Measurements from ENCODE around the gene UBC. TPM values are rescaled to one million over a fixed set of nuclear protein-coding genes. Genes with fewer than 3 reads are reported as not detected.

UBC gene
- polyA plus RNA-seq, 1 experiment = 1,376 TPM

DNA sequence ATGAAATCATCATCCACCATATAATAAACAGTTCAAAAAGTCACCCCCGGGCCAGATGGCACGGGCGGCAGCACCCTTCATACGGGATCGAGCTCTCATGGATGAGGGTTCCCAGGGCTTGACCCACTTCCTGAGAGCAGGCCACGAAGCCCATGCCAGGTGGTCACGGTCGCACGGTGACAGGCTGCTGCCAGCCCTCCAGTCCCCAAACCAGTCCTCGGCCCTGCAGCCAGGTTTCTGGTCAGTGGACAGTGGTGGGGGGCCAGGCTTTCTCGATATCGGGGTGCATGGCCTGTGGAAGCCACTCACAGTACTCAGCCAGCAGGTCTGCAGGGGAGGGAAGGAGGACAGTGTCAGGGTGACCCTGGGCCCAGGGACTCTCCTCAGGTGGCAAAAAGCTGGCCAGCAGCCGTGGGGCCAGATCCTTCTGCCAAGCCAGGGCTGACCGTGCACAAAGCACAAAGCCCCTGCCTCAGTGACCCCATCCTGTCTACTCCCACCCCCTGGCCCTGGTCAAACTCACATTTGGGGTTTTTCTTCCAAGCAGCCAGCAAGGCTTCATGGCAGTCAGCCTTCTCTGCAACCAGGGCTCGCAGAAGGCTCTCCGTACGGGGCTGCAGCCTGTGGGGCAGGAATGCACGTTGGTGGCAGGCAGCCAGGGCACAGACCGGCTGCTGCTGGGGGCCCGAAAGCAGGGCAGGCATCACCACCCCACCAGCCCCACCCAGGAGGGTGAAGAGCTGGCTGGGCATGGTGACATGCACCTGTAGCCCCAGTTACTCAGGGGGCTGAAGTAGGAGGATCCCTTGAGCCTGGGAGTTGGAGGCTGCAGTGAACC, 33.3 kb upstream of the UBC start:
- H3K4me3 ChIP-seq (ENCODE audit: low read depth, low read length) = no peak overlapping the region
- H3K27me3 ChIP-seq (ENCODE audit: control insufficient read depth, insufficient read depth, low read length) = no peaks in the 10 kb centered on the region
- ChIA-PET POLR2A (no interaction called here), CTCF (no interaction called here)
- H3K27ac ChIP-seq (ENCODE audit: low read depth, low read length) = no peak overlapping the region
- no peak for DNase-seq (ENCODE audit: low read depth, low spot score)
- TF ChIP-seq, protein P1, sequence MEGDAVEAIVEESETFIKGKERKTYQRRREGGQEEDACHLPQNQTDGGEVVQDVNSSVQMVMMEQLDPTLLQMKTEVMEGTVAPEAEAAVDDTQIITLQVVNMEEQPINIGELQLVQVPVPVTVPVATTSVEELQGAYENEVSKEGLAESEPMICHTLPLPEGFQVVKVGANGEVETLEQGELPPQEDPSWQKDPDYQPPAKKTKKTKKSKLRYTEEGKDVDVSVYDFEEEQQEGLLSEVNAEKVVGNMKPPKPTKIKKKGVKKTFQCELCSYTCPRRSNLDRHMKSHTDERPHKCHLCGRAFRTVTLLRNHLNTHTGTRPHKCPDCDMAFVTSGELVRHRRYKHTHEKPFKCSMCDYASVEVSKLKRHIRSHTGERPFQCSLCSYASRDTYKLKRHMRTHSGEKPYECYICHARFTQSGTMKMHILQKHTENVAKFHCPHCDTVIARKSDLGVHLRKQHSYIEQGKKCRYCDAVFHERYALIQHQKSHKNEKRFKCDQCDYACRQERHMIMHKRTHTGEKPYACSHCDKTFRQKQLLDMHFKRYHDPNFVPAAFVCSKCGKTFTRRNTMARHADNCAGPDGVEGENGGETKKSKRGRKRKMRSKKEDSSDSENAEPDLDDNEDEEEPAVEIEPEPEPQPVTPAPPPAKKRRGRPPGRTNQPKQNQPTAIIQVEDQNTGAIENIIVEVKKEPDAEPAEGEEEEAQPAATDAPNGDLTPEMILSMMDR (IDR thresholded peaks at IDR 0.05; ENCODE audit: low read depth, low read length) = no peak
- no peaks in the 10 kb centered on the region for H3K9me3 ChIP-seq (ENCODE audit: control insufficient read depth, insufficient read depth, low read length)

DNA sequence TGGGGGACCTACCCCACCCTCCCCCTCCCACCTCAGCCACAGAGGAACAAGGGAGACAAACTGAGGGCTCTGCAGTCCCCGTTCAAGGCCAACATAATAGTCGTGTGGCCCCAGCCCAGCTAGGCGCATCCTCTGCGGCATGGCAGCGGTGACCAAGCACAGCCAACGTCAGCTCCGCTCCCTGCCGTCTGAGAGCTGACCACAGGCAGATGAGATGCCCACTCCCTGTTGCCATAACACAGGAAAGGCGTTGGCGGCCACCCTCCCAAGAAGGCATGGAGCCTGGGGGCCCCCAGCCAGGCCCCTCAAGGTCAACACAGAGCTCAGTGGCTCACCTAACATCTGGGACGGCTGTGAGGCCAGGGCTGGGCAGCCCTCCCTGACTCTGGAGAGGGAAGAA, 32.6 kb upstream of the UBC start:
- no peak for DNase-seq (ENCODE audit: low read depth, low spot score)
- Histone ChIP-seq H3K9me3 (ENCODE audit: control insufficient read depth, insufficient read depth, low read length) (no peaks in the 10 kb centered on the region), H3K27me3 (ENCODE audit: control insufficient read depth, insufficient read depth, low read length) (no peaks in the 10 kb centered on the region), H3K4me3 (ENCODE audit: low read depth, low read length) (no peak overlapping the region), H3K27ac (ENCODE audit: low read depth, low read length) (no peak overlapping the region)
- ChIA-PET CTCF (no interaction called here), POLR2A (no interaction called here)
- TF ChIP-seq, protein P1 (IDR thresholded peaks at IDR 0.05; ENCODE audit: low read depth, low read length) = no peak

DNA sequence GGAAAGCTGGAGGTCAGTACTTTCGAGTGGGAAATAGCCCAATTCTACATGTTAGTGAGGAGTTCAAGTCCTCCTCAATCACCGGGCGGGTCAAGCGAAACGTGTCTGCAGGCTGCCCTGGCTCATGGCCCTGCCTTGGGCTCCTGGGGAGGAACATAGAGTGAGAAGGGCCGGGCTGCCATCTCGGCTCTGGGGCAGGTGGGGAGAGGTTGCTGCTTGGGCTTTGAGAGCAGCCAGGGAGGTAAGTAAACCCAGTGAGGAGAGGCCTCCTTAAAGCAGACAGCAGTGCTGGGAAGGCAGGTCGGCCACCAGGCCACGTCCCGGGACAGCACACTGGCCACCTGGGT, 32.0 kb upstream of the UBC start:
- no peak for DNase-seq (ENCODE audit: low read depth, low spot score)
- CTCF ChIA-PET = interaction anchor here (1.1 kb wide), 1 partner anchor 910 kb away, joined by 3 read pairs; no protein-coding TSS in a partner anchor
- POLR2A ChIA-PET = no interaction called here
- TF ChIP-seq, protein P1 (IDR thresholded peaks at IDR 0.05; ENCODE audit: low read depth, low read length) = no peak
- no peak overlapping the region for H3K27ac ChIP-seq (ENCODE audit: low read depth, low read length)
- H3K27me3 ChIP-seq (ENCODE audit: control insufficient read depth, insufficient read depth, low read length) = no peaks in the 10 kb centered on the region
- no peaks in the 10 kb centered on the region for H3K9me3 ChIP-seq (ENCODE audit: control insufficient read depth, insufficient read depth, low read length)
- no peak overlapping the region for H3K4me3 ChIP-seq (ENCODE audit: low read depth, low read length)

DNA sequence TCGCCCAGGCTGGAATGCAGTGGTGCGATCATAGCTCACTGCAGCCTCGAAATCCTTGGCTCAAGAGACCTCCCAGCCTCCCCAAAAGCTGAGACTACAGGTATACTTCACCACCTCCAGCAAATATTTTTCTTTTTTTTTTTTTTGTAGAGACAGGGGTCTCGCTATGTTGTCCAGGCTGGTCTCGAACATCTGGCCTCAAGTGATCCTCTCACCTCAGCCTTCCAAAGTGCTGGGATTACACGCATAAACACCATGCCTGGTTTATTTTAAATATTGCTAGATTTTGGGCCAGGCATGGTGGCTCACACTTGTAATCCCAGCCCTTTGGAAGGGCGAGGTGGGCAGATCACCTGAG, 26.7 kb upstream of the UBC start:
- Histone ChIP-seq H3K27me3 (ENCODE audit: control insufficient read depth, insufficient read depth, low read length) (no peaks in the 10 kb centered on the region), H3K9me3 (ENCODE audit: control insufficient read depth, insufficient read depth, low read length) (no peaks in the 10 kb centered on the region; the same call in 1 of the 2 replicates), H3K4me3 (ENCODE audit: low read depth, low read length) (peak overlapping the region; percentile 52), H3K27ac (ENCODE audit: low read depth, low read length) (peak overlapping the region; percentile 89)
- no peak for DNase-seq (ENCODE audit: low read depth, low spot score)
- ChIA-PET CTCF (interaction anchor here (0.6 to 8.5 kb wide), 20 partner anchors 10 to 902 kb away, joined by 3 to 83 read pairs (median 5); partner anchors contain the start of gene UBC), POLR2A (interaction anchor here (0.8 to 3.9 kb wide), 5 partner anchors 16 to 36 kb away, joined by 3 to 65 read pairs (median 6); partner anchors contain the start of gene UBC)
- TF ChIP-seq, protein P1 (IDR thresholded peaks at IDR 0.05; ENCODE audit: low read depth, low read length) = no peak

Measured in AG04450 (cell line).